SJCRH30 (cell line): ENCODE data around the gene CPB2. TPM values are rescaled to one million over a fixed set of nuclear protein-coding genes. Genes with fewer than 3 reads are reported as not detected.

Experiments
- DNase-seq, 2 experiments: peaks; one replicate each; pipeline ENCODE4 v3.0.0-alpha.2; 2015 to 2020
- H3K27ac ChIP-seq: fragments of 250-450 bp; sonication (Bioruptor Pico); 2 replicates; pipeline ENCODE4 v1.5.1; 2020; ENCODE audit warnings: mild to moderate bottlenecking, moderate library complexity
- H3K27me3 ChIP-seq: fragments of 250-450 bp; sonication (Bioruptor Pico); 2 replicates; pipeline ENCODE4 v1.5.1; 2020; ENCODE audit warnings: mild to moderate bottlenecking, moderate library complexity
- H3K36me3 ChIP-seq: fragments of 250-450 bp; sonication (Bioruptor Pico); 2 replicates; pipeline ENCODE4 v1.5.1; 2020; ENCODE audit warnings: mild to moderate bottlenecking, moderate library complexity
- H3K4me1 ChIP-seq: fragments of 250-450 bp; sonication (Bioruptor Pico); 2 replicates; pipeline ENCODE4 v1.5.1; 2020; ENCODE audit warnings: mild to moderate bottlenecking, moderate library complexity
- H3K4me3 ChIP-seq: fragments of 250-450 bp; sonication (Bioruptor Pico); 2 replicates; pipeline ENCODE4 v1.5.1; 2020; ENCODE audit warnings: mild to moderate bottlenecking, moderate library complexity
- H3K9me3 ChIP-seq: fragments of 250-450 bp; sonication (Bioruptor Pico); replicated peaks from 2 replicates; pipeline ENCODE4 v1.5.1; 2020; ENCODE audit warnings: mild to moderate bottlenecking, moderate library complexity
- total RNA-seq: library from RNA; depleted of rRNA; stranded (reverse); fragments of >200 nt; shearing (Covaris generic); gene quantifications from 2 replicates; pipeline ENCODE4 v1.2.3, GENCODE V29; 2014; rRNA removed

The CPB2 gene, protein sequence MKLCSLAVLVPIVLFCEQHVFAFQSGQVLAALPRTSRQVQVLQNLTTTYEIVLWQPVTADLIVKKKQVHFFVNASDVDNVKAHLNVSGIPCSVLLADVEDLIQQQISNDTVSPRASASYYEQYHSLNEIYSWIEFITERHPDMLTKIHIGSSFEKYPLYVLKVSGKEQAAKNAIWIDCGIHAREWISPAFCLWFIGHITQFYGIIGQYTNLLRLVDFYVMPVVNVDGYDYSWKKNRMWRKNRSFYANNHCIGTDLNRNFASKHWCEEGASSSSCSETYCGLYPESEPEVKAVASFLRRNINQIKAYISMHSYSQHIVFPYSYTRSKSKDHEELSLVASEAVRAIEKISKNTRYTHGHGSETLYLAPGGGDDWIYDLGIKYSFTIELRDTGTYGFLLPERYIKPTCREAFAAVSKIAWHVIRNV
- total RNA-seq = not detected in 2 replicates

GRCh38 chr13:46104868-46105267 lies at the start of gene CPB2:
TSS of gene CPB2 (minus strand) at chr13:46105033. CDS start at chr13:46105009, 24 bp downstream.
- no peak for DNase-seq
- Histone ChIP-seq H3K4me1 (no peaks in the 10 kb centered on the region), H3K4me3 (no peak within 1 kb of the TSS), H3K27me3 (no peaks in the 10 kb centered on the region), H3K27ac (no peak within 1 kb of the TSS), H3K9me3 (no peaks in the 10 kb centered on the region), H3K36me3 (no peaks in the 10 kb centered on the region)

GRCh38 chr13:46154136-46154801 lies 49.4 kb upstream of the CPB2 start:
- no peak overlapping the region for H3K27ac ChIP-seq
- no peaks in the 10 kb centered on the region for H3K4me1 ChIP-seq
- no peaks in the 10 kb centered on the region for H3K9me3 ChIP-seq
- H3K4me3 ChIP-seq = no peak overlapping the region
- no peaks in the 10 kb centered on the region for H3K27me3 ChIP-seq
- no peaks in the 10 kb centered on the region for H3K36me3 ChIP-seq
- DNase-seq = no peak

- H3K4me3 ChIP-seq = no peak overlapping the region
- H3K36me3 ChIP-seq = no peaks in the 10 kb centered on the region
- no peaks in the 10 kb centered on the region for H3K27me3 ChIP-seq
- H3K9me3 ChIP-seq = no peaks in the 10 kb centered on the region
- DNase-seq = no peak
- no peaks in the 10 kb centered on the region for H3K4me1 ChIP-seq
- H3K27ac ChIP-seq = no peak overlapping the region
These were observed 47.9 kb upstream of the CPB2 start for GRCh38 chr13:46152627-46153328.

DNA sequence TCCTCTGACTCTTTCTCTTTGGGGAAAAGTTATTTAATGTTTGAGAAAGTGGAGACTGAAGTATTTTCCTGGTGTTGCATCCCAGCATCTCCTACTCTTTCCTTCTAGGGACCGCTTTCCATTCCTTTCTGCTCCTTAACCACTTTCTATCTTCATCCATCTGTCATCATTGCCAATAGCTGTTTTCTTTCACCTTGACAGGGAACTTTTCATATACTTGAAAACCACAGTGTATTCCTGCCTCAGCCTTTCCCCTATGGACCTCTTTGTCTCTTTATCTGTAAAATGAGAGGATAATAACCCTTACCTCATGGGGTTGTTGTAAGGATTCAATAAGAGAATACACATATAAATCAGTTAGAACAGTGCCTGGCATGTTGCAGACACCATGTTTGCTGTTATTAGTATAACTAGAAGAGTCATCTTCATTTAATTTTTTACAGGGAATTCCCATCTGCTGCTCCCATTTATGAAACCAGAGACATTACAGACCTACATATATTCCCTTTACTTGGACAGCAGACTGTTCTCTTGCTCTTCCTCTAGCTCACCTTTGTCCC lies 45.4 kb upstream of the CPB2 start:
- no peaks in the 10 kb centered on the region for H3K27me3 ChIP-seq
- no peak overlapping the region for H3K4me3 ChIP-seq
- DNase-seq = no peak
- H3K4me1 ChIP-seq = no peaks in the 10 kb centered on the region
- no peaks in the 10 kb centered on the region for H3K9me3 ChIP-seq
- H3K36me3 ChIP-seq = no peaks in the 10 kb centered on the region
- H3K27ac ChIP-seq = no peak overlapping the region

GRCh38 chr13:46149272-46150133 lies 44.7 kb upstream of the CPB2 start:
- H3K4me1 ChIP-seq = no peaks in the 10 kb centered on the region
- H3K4me3 ChIP-seq = no peak overlapping the region
- DNase-seq = no peak
- no peaks in the 10 kb centered on the region for H3K27me3 ChIP-seq
- H3K27ac ChIP-seq = no peak overlapping the region
- H3K36me3 ChIP-seq = no peaks in the 10 kb centered on the region
- H3K9me3 ChIP-seq = no peaks in the 10 kb centered on the region

GRCh38 chr13:46146898-46147297 lies 42.1 kb upstream of the CPB2 start:
- no peaks in the 10 kb centered on the region for H3K4me1 ChIP-seq
- DNase-seq = no peak
- H3K4me3 ChIP-seq = no peak overlapping the region
- no peaks in the 10 kb centered on the region for H3K9me3 ChIP-seq
- no peaks in the 10 kb centered on the region for H3K27me3 ChIP-seq
- H3K36me3 ChIP-seq = no peaks in the 10 kb centered on the region
- H3K27ac ChIP-seq = no peak overlapping the region

DNA sequence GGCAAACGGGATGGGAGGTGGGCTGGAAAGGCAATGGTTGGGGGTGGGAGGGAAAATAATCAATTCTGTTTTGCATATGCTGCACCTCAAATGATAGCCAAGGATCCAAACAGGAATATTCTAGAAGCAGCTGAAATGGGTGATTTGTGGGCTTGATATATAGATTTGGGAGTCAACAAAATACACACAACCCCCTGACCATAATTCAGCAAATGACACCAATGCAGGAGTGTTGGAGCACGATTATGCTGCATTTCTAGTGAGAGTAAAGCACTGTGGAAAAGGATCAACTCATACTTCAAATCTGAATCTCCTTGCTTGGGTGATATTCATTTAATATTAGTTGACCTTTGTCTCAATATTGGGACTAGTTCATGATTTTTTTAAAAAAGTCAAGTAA lies 41.1 kb upstream of the CPB2 start:
- no peak overlapping the region for H3K4me3 ChIP-seq
- DNase-seq = no peak

GRCh38 chr13:46145135-46145534 lies 40.3 kb upstream of the CPB2 start:
- H3K4me3 ChIP-seq = no peak overlapping the region
- no peak for DNase-seq
- H3K36me3 ChIP-seq = no peaks in the 10 kb centered on the region
- H3K27ac ChIP-seq = no peak overlapping the region
- H3K4me1 ChIP-seq = no peaks in the 10 kb centered on the region
- H3K27me3 ChIP-seq = no peaks in the 10 kb centered on the region
- H3K9me3 ChIP-seq = no peaks in the 10 kb centered on the region

More for the DNA sequence above, 41.1 kb upstream of the CPB2 start:
- H3K4me1 ChIP-seq = no peaks in the 10 kb centered on the region
- no peak overlapping the region for H3K27ac ChIP-seq
- no peaks in the 10 kb centered on the region for H3K27me3 ChIP-seq
- H3K9me3 ChIP-seq = no peaks in the 10 kb centered on the region
- no peaks in the 10 kb centered on the region for H3K36me3 ChIP-seq

- Histone ChIP-seq H3K4me1 (no peaks in the 10 kb centered on the region), H3K9me3 (no peaks in the 10 kb centered on the region), H3K27ac (no peak overlapping the region)
These were observed 38.4 kb upstream of the CPB2 start for GRCh38 chr13:46143184-46143701.

DNA sequence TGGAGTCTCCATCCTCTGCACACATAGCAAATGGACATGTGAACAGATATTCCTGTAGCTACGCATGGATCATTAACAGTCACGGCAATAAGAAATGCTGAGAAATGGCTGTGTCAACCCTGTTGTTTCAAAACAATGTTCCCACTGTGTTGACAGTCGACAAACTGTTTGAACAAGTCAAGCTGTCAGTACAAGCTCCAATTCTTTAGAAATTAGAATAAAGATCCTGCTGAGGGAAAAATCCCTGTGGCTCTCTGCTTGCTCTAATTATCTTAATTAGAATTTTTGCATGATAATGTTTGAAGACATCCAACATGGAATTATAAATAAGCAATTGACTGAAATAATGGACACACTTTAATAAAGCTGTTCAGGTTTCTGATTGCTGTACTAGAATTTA lies 37.9 kb upstream of the CPB2 start:
- Histone ChIP-seq H3K27me3 (peaks cover 4% of the 10 kb centered on the region; the same call in 1 of the 2 replicates), H3K4me1 (no peaks in the 10 kb centered on the region), H3K9me3 (no peaks in the 10 kb centered on the region), H3K27ac (no peak overlapping the region), H3K36me3 (no peaks in the 10 kb centered on the region), H3K4me3 (no peak overlapping the region)
- DNase-seq = no peak

More at GRCh38 chr13:46143184-46143701, 38.4 kb upstream of the CPB2 start:
- Histone ChIP-seq H3K4me3 (no peak overlapping the region), H3K36me3 (no peaks in the 10 kb centered on the region), H3K27me3 (peaks cover under 1% of the 10 kb centered on the region; the same call in 1 of the 2 replicates)
- no peak for DNase-seq

- H3K4me3 ChIP-seq = no peak overlapping the region
- DNase-seq = no peak
- H3K27me3 ChIP-seq = peaks cover 4% of the 10 kb centered on the region; the same call in 1 of the 2 replicates
- H3K36me3 ChIP-seq = no peaks in the 10 kb centered on the region
- no peak overlapping the region for H3K27ac ChIP-seq
- no peaks in the 10 kb centered on the region for H3K9me3 ChIP-seq
- H3K4me1 ChIP-seq = no peaks in the 10 kb centered on the region
These were observed 35.2 kb upstream of the CPB2 start for GRCh38 chr13:46140044-46140443.

GRCh38 chr13:46137627-46138317 lies 32.9 kb upstream of the CPB2 start:
- no peaks in the 10 kb centered on the region for H3K9me3 ChIP-seq
- H3K4me1 ChIP-seq = no peaks in the 10 kb centered on the region
- H3K27ac ChIP-seq = no peak overlapping the region
- no peak overlapping the region for H3K4me3 ChIP-seq
- H3K27me3 ChIP-seq = peaks cover 4% of the 10 kb centered on the region; the same call in 1 of the 2 replicates
- no peak for DNase-seq
- H3K36me3 ChIP-seq = no peaks in the 10 kb centered on the region

DNA sequence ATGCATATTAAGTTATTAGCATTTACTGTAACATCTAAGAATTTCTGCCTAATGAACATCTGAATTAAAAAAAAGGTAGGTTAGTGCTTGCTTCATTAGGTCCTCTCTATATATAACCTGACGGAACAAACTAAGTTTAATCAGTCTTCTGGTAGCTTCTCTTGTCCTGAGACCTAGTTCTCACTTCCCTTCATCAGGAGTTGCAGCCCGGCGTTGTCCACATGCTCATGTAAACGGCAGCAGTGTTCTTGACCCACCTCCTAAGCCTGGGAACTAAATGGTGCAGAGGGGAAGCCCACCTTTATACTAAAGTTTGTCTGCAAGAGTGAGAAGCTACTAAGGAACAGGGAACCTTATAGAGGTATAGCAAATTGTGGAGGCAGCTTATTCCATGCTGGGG lies 31.9 kb upstream of the CPB2 start:
- Histone ChIP-seq H3K4me3 (no peak overlapping the region), H3K27me3 (peaks cover 4% of the 10 kb centered on the region; the same call in 1 of the 2 replicates), H3K9me3 (no peaks in the 10 kb centered on the region), H3K36me3 (no peaks in the 10 kb centered on the region), H3K27ac (no peak overlapping the region), H3K4me1 (no peaks in the 10 kb centered on the region)
- no peak for DNase-seq
